HG03565 (cell line): Measurements from ENCODE around the gene NPAS3.

ENCODE experiments used
- ATAC-seq: cut with Tn5 transposase; IDR thresholded peaks from one replicate; pipeline ENCODE4 v1.9.1; 2021; ENCODE audit warnings: mild to moderate bottlenecking, moderate library complexity; ENCODE audit not compliant: unreplicated experiment

Gene NPAS3

DNA sequence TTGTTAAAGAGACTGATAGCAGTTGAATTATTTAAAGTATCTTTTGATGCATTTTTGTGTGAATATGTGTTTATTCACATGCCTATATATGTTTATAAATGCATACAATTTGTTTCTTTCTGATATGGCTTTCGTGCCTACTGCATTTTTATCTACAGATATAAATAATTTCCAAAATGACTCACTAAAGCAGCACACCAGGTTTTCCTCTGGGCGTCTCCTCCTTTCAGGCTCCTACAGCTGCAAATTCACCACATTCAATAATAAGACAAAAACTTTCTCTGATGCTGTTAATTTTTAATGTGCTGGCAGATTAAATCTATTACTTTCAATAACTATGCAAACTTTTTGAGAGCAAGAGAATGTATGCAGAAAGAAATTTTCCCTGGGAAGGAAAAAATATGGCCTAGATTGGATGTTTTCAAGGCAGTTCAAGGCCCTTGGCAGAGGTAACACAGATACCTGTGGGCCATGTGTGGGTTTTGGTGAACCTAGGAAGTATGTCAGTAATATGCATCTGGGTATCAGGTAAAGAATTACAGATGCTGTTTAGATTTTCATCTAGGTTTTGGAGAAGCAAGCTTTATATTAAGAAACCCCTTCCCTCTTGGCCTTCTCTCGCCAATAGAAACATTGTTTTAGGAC is 630.4 kb downstream of the NPAS3 start:
- ATAC-seq, result no peak

DNA sequence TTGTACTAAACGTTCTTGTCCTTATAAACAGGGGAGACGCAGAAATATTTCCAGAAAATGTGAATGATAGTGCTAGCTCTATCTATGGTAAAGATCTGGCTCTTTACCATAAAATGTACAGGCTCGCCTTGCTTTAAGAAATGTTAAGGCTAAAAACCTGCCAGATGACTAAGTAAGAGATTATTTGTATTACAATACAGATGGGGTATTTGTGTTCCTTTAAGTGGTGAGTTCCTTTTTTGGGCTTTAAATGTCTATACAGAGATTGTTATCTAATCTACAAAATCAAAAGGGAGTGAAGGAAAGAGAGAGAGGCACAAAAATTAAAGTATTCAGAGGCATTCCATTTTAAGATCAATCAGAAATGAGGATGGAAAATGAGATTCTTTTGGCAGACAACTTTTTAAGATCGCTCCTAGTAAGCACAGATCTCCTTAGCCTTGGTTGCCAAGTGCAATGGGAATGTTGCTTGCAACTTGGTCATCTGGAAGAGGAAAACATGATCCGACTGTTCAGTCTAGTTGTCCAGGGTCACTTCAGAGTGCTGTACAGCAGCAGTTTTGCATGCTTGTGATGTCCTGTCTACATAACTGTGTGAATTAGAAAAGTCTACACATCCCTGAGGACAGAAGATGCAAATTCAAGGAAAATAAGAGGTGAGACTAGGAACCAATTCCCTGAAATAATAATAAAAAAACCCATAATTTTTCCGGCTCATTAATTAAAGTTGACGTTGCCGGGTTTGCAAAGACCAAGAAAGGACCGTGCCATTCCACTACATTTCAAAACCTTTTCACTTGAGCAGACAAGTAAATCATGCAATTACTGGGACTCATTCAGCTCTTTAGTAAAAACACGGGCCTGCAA is 631.4 kb downstream of the NPAS3 start:
- ATAC-seq, result no peak

DNA sequence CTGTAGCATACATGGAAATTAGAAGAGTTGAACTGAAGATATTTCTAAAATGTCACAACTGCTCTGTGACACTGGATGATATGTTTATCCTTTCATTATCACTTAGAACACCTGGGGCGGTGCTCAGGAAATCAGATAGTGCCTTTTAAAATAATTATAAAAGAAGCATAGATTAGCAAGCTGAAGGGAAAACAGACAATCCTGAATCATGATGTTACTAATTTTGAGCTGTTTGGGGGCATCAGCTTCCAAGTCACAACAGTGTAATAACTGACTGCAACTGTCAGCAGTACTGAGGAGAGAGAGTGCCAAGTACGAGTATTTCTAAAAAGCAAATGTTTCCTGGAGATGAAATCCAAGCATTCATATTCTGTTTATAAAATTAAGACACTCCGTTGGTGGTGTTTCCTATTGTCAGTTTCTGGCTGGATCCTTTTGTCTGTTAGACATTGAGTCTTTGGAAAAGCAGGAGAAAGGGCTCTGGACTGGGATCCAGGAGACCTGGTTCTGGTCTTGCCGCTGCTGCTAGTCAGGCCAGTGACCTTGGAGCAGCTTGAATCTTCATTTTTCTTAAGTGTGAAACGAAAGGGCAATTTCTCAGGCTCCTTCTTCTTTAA is 632.1 kb downstream of the NPAS3 start:
- no peak for ATAC-seq

DNA sequence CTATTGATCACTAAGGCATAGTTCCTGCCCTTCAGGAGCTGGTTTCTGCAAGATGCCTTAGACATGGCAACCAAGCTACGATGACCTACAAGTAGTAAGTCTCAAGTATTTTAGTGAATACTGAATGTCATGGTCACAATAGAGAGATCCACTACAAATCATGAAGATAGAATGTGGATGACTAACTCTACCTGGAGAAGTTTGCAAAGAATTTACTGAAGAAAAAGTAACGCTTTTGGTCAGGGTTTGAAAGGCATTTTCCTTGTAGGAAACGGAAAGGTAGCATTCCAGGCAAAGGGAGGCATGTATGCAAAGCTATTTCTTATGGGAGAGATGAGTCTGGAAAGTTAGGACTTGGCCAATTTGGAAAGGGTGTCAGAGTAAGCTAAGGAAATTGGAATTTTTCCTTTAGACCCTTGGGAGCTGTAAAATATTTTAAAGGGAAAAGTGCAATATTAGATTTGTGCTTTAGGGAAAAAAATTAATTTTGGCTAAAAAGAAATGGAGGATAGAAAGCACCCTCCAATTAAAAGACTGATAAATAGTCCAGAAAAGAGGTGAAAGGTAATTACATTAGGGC is 634.7 kb downstream of the NPAS3 start:
- no peak for ATAC-seq

DNA sequence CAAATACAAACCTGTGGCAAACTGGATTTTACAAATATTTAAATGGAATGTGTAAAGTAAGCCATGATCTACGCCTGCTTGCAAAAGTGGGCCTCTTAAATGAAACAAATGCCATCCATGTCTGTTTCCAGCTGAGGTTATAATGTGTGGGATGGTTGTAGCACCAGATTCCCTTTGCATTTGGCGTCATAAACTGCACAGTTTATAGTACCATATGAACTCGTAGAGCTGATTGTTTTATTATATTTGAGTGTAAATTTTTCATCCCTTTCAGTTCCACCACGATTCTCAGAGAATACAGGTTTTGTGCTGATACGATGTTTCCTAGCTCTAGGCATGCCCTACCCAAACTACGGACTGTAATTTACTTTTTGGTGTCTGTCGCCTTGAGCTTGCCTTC is 637.3 kb downstream of the NPAS3 start:
- no peak for ATAC-seq

DNA sequence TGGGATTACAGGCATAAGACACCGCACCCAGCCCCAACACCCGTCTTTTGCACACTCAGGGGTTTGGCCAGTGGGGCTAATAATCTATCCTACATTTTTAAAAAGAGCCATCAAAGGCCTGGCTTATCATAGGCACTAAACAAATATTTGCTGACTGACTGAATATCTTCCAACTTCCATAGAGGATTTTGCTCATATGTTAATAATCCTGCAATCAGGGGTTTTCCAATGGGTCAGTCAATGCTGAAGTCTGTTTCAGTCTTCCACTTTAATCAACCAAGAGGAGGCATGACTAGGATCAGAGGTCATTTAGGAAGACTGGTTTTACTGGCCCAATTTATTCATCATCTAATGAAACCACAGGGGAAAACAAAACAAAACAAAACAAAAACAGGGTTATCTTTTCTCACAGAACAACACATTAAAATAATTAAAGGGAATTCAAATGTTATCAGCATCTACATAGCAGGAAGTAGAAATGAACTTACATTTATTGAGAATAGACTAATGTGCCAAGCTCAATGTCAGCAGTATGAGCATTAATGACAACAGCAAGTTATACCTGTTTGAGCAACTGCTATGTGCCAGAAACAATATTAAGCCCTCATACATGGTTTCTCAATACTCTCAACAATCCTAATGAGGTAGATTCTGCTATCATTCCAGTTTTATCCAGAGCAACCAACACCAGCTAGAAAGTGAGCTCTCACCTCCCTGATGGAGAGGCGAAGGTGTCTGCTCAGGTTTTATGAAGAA is 640.0 kb downstream of the NPAS3 start:
- ATAC-seq, result no peak

DNA sequence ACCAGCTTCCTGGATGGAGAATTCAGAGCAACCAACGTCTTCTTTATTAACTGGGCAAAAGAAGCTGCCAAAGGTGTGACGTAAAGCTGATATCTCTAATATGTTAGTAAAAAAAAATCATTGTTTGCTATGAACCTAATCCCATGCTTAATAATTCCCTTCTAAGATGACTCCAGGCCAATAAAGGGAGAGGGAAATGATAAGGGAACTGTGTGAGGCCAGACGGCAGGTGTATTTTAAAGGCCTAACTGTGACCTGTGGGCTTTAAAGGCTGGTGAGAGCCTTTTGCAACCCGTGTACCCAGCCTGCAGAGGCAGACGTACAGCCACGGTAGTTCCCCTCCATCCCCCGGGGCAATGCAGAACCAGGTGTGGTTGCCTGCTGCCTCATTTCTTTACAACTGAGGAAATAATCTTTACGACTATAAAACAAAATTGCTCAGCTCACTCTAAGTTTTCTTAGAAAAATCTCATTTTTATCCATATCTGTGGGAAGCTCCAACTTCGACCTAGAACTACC is 641.6 kb downstream of the NPAS3 start:
- no peak for ATAC-seq

DNA sequence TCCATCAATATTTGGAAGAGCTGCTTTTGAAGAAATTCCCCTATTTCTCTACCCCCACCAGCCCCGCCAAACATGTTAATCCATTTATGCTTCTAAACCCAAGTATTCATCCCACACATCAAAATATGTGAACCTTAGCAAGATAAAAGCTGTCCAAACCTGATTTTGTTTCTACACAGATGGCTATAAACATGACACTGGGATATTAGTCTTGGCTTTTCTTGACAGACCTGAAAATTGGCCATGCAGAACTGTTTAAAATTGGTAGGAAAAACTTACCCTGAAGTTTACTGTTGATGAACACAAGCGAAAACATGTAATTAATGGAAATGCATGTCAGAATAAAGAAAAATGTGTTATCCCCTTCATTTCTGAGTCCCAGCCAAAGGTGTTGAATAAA is 642.2 kb downstream of the NPAS3 start:
- ATAC-seq, result no peak

DNA sequence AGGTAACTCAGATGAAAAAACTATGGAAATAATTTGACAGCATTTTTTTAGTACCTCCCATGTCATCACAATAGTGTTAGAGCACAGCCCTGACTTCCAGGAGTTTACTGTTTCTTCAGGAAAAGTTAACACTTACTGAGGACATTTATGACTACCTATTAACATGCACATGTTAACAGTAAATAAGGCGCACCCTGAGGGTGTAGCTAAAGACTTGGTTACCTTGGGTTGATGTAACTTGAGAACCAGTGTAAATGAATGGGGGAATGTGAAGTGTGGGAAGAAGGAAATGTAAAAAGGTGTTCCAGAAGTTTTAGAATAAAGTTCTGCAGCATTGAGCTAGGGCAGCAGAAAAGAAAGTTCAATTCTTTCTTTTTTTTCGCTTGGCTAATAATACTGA is 646.0 kb downstream of the NPAS3 start:
- ATAC-seq, result no peak

DNA sequence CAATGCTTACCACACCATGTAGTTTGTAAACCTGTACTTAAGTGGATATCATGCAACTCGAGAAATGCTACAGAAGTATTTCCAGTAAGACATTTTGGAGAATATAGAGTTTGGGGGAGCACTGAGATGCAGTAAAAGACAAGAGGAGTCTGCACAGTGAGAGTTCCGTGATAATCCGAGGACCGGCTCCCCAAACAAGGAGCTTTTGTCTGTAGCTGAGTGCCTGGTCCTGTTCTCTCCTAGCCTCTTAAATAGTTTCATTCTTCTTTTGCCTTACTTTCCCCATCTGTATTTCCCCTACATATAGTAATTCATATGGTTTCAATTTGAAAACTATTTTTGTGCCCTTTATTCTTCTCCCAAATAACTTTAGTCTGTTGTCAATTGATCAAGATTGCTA is 648.1 kb downstream of the NPAS3 start:
- ATAC-seq, result no peak

DNA sequence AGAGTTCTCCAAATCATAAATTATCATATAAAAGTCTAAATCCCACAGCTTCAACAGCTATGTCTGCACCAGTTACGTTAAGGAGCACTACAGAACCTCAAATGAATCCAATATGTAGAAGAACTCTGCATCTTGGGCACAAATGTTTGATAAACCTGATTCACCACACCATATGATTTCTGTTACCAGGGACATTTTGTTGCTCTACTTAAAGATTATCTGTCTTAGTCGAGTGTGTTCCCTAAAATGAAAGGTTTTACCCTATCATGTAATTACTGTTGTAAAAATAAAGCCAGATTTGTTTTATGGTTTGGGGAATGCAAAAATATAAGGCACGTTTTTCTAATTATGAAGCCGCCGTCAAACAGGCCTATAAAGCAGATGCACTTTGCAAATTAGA is 649.1 kb downstream of the NPAS3 start:
- no peak for ATAC-seq

DNA sequence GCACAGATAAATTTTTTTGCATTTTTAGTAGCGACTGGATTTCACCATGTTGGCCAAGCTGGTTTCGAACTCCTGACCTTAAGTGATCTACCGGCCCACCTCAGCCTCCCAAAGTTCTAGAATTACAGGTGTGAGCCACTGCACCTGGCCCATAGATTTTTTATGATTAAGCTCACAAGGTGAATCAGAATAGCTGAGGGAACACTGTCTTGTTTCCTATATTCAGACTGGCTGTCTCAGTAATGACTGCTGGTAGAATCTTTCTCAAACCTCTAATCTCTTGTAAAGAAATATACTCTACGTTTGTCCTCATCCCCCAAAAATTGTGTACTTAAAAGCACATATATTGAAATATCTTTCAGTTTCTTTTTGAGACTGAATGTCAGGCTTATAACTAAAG is 650.1 kb downstream of the NPAS3 start:
- no peak for ATAC-seq

DNA sequence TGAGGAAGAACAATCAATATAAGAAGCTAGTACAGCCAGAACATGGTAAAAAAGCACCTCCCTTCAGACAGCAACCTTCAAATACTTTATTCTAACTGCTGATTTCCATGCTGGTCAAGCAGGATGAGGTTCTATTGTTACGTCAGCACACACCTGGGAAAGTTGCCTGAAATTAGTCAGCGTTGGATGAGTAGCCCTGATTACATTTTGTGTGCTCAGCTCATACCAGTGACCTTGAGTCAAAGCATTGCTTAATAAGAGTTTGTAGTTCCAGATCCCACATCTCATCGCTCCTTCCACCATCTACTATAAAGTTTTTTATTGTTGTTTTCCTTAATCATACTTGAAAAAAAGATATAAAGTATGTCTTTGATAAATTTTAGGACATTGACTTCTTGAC is 650.7 kb downstream of the NPAS3 start:
- ATAC-seq, result no peak

DNA sequence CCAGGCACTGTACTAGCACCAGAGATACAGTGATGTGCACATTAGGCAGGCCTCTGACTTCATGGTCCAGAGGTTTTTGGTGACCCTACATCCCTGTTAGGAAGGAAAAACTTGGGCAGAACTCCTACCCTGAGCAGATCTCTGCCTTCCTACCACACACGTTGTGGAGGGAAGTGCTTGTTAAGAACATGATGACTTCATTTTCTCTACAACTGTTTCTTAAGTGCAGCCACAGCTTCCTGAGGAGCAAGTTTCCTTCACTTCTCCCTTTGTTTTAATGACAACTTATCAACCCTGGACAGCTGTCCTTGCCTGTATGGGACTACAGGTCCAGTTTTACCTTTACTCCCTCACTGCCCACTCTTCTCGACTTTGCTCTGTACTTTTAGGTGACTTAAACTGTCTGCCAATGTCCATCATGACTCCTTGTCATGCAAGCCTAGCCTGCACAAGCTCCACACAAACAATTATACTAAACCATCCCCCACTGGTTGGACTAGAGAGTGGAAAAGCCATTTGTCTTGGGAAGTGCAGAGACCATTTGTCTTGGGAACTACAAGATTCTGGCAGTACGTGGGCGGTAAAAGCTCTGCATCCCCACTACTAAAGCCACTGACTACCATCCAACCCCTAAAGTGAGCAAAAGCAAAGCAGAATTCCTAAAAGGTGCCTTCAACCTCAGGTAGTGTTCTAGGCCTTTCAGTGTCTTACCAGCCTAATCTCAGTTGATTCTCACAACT is 652.4 kb downstream of the NPAS3 start:
- ATAC-seq, result no peak

DNA sequence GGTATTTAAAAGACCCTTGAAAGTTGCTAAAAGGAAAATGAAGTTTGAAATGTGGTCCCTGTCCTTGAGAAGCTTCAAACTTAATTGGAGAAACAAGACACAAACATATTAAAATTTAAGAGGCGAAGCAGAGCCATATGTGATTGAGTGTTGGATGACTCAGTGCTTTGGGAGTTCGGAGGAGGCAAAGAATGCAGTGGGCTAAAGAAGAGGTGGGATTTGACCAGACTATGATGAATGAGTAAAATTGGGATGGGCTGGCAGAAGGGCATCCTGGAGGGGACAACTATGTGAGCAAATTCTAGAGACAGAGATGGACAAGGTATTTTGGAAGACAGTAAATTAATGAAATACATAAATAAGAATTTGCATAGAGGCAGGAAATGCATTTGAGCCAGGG is 653.6 kb downstream of the NPAS3 start:
- ATAC-seq, result no peak

DNA sequence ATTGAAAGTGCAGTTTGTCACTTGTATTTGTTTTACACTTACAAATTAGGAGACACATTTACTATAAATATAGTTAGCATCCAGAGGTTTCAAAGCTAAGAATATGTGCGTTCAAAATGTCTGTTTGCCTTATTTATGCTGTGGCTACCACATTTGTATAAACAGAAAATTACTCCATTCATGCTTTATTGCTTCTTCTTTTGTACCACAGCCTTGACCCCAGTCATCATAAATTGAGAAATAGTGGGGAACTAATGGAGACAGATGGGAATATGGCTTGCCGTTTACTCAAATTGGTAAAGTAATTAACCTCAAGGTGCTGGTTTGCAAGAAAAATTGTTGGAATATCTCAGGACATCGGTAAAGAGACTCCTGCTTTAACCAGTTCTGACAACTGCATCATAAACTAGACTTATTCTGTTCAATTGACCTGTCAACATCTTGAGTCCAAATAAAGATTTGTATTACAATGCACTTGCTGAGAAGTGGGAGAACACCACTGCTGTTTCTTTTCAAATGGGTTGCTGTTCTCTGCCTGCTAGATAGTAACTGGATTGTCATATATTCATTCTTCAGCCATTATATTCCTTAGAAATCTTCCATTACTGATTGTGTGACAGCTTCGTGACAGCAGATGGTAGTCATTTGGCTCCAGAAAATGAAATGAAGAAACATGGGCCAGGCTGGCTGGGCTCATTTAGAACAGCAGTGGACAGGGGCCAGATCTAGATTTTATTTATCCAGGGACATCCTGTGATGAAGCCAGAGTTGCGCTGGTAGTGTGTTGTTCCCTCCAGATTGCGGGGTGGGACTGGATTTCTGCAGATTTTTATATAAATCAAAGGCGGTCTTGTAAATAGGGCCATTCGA is 657.8 kb downstream of the NPAS3 start:
- no peak for ATAC-seq

DNA sequence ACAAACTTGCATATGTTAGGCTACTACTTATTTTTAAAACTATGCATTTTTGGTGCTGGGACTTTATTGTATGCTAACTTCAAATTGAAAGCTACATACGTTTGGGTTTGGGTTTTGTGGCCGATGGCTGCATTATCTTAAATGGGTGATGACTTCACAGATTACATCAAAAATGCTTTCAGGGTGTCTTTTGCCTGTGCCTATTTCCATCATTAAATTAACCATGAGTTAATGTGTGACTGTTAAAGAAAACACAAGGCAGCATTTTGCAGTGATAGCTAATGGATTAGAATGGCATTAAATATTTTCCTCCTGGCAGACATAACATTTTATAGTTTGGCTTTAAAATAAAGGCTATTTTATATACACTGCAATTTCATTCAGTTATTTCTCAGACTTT is 659.9 kb downstream of the NPAS3 start:
- no peak for ATAC-seq

DNA sequence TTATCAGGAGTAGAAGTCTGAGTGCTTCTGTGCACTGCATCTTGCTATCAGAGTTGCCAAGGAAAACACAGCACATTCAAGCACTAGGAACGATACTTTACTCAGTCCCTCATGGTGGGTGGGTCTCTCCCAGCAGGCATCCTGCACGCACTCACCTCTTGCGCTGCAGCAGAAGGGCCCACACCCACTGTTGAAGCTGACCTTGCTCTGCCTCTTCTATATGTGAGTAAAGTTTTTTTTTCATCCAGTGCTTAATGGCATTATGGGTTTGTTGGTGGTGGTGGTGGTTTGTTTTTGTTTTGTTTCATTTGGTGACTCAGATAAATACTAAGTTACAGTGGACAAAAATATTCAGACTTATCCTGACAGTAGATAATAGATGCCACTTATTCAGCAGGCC is 663.7 kb downstream of the NPAS3 start:
- ATAC-seq, result no peak

DNA sequence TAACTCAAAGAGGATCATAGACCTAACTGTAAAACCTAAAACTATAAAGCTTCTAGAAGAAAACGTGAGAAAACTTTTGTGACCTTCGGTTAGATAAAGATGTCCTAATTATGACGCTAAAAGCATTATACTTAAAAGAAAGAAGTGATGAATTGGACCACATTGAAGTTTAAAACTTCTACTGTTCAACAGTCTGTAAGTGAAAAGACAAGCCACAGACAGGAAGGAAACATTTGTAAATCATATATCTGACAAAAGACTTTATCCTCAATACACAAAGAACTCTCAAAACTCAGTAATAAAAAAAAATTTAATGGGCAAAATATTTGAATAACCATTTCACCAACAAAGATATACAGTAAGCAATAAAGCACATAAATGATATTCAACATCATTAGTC is 667.9 kb downstream of the NPAS3 start:
- ATAC-seq, result no peak
